GM12891 (cell line): ENCODE results near the gene MAD2L1BP.

Source experiments
- PAX5 ChIP-seq: IDR thresholded peaks from 2 replicates; pipeline ENCODE4 v1.6.1; 2011; ENCODE audit warnings: low read length, moderate library complexity, mild to moderate bottlenecking; ENCODE audit not compliant: insufficient read depth, severe bottlenecking
- POLR2A ChIP-seq: IDR thresholded peaks from 2 replicates; pipeline ENCODE4 v1.6.1; 2011; ENCODE audit warnings: low read depth, low read length, control low read depth
- POLR2AphosphoS5 ChIP-seq: IDR thresholded peaks from 2 replicates; pipeline ENCODE4 v1.6.1; 2011; ENCODE audit warnings: low read depth, low read length, control low read depth
- POU2F2 ChIP-seq: IDR thresholded peaks from 2 replicates; pipeline ENCODE4 v1.6.1; 2011; ENCODE audit warnings: low read depth, mild to moderate bottlenecking, control low read depth, low read length, moderate library complexity
- SPI1 ChIP-seq: IDR thresholded peaks from 2 replicates; pipeline ENCODE4 v1.6.1; 2011; ENCODE audit warnings: low read depth, low read length, control low read depth
- TAF1 ChIP-seq: IDR thresholded peaks from 2 replicates; pipeline ENCODE4 v1.6.1; 2011; ENCODE audit warnings: low read depth, low read length, control low read depth

- TF ChIP-seq POLR2A (no peak), POLR2AphosphoS5 (no peak), SPI1 (no peak), PAX5 (no peak), TAF1 (no peak), POU2F2 (no peak)
These were observed 10.1 kb upstream of the MAD2L1BP start for GRCh38 chr6:43625393-43625992.
